HG02759 (cell line): ENCODE data around the gene KIF9.

Experiments used
- ATAC-seq: cut with Tn5 transposase; IDR thresholded peaks from one replicate; pipeline ENCODE4 v1.9.1; 2021; ENCODE audit warnings: mild to moderate bottlenecking, moderate library complexity; ENCODE audit not compliant: unreplicated experiment

Gene KIF9

DNA sequence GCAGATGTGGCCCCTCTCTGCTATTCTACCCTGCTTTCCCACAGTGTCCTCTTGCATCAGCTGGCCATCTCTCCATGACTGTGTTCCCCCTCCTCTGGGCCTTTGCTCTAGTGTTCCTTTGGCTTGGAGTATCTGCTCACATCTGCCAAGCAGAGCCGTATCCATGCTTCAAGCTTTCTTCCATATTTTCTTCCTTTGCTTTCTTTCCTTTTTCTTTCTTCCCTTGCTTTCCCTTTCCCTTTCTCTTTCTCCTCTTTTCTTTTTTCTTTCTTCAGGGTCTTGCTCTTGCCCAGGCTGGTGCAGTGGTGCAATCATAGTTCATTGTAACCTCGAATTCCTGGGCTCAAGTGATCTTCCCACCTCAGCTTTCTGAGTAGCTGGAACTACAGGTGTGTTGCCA, 12.7 kb upstream of the KIF9 start:
- ATAC-seq = no peak

DNA sequence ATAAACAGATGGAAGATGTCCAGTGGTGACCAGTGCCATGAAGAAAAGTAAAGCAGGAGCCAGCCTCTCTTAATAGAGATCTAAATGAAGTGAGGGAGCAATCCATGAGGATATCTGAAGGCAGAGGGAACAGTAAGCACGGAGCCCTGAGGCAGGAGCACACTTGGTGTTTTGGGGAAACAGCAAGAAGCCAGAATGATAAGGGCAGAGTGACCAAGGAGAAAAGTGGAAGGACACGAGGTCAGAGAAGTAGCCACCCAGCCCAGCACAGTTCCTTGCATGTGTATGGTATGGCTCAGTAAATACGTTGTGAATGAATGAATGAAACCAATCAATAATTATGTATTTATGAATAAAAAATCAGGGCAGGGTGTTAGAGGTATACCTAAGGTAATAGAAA, 11.8 kb upstream of the KIF9 start:
- no peak for ATAC-seq

- no peak for ATAC-seq
Observed at GRCh38 chr3:47293822-47294221, 11.2 kb upstream of the KIF9 start.

DNA sequence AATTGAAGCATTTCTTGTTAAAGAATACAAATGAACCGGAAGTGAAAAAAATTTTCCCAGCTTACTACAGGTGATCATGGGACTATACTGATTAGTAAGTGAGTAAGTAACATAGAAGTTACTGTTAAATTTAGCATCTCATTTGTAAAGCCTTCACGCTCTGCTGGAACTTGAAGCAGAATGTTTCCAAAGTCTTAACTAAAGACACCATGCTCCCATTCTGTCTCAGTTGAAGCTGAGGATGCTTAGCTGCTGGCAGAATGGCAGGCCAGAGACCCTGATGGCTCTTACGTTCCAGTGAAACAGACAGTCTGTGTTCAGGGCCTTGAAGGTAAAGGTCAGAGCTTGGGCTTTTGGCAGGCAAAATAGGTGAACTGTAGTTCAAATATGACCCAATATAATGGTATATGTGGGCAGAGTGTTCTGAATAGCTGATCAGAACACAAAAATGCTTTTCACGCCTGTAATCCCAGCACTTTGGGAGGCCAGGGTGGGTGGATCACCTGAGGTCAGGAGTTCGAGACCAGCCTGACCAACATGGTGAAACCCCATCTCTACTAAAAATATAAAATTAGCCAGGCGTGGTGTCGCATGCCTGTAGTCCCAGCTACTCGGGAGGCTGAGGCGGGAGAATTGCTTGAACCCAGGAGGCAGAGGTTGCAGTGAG, 9.3 kb upstream of the KIF9 start:
- peak; percentile 51 for ATAC-seq

DNA sequence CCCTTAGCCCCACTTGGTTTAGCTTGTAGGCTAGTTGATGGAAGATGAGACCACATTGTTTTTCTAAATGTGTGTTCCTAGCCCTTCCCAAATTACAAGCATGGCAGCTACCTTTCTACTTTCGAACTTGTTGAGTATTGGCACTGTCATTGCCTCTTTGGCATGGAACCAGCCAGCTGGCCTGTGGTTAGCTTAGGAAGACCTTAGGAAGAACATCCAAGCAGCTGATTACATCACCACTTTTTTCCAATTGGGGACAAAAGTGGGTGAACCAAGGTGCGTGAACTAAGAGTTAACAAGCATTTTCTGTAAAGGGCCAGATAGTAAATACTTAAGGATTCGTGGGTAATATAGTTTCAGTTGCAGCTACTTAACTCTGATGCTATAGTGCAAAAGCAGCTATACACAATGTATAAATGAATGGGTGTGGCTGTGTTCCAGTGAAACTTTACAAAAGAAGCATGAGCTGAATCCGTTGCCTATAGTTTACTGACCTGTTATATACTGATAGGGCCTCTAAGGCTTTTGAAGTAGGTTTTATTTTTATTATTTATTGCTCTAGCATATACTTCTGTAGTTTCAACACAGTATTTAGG, 8.7 kb upstream of the KIF9 start:
- ATAC-seq = no peak

- no peak for ATAC-seq
Observed at GRCh38 chr3:47288966-47289910, 6.6 kb upstream of the KIF9 start.

- ATAC-seq = no peak
Observed at GRCh38 chr3:47283591-47284364, 1.2 kb upstream of the KIF9 start.

- ATAC-seq = peak; percentile 1
Observed at GRCh38 chr3:47283193-47283537, 566 bp upstream of the KIF9 start.

GRCh38 chr3:47280519-47280918, 2.1 kb downstream of the KIF9 start:
- no peak for ATAC-seq

DNA sequence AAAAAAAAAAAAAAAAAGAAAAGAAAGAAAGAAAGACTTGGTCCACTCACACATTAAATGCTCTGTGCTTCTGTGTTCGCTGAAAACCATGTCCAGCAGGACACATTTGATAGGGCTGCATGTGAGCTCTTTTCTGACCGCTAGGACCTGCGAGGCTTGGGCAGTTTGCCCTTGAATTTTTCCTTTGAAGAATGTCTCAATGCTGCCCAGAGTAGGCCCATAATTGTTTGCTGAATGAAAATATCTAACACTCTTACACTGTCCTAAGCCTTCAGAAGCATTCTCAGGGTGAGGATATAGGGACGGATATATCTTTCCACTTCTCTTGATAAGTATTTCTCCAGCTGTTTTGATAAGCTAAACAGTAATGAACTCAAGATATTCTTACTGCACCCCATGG, 6.0 kb downstream of the KIF9 start:
- ATAC-seq = no peak

DNA sequence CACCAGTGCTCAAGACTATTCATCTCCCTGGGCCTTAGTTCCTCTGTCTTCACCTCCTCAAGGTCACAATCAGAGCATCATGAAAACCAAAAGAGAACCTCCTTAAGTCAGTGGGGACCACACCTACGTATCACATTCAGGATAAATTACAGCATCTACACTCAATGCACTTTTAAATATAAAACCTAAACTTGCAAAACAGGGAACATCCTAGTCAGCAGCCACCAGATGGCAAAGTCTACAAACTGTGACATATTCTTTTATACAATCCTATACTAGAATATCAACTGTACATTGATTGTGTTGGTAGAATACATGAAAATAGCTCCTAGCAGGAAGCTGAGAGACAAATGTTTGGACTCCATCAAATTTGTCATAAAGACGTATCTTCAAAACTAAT, 7.9 kb downstream of the KIF9 start:
- ATAC-seq = no peak

GRCh38 chr3:47273564-47273963, 9.0 kb downstream of the KIF9 start:
- ATAC-seq = no peak

- no peak for ATAC-seq
Observed at GRCh38 chr3:47270526-47270925, 12.1 kb downstream of the KIF9 start.

- ATAC-seq = no peak
Observed at GRCh38 chr3:47267490-47267824, 15.1 kb downstream of the KIF9 start.

- ATAC-seq = peak; percentile 54
Observed at GRCh38 chr3:47266709-47267489, 15.7 kb downstream of the KIF9 start.

DNA sequence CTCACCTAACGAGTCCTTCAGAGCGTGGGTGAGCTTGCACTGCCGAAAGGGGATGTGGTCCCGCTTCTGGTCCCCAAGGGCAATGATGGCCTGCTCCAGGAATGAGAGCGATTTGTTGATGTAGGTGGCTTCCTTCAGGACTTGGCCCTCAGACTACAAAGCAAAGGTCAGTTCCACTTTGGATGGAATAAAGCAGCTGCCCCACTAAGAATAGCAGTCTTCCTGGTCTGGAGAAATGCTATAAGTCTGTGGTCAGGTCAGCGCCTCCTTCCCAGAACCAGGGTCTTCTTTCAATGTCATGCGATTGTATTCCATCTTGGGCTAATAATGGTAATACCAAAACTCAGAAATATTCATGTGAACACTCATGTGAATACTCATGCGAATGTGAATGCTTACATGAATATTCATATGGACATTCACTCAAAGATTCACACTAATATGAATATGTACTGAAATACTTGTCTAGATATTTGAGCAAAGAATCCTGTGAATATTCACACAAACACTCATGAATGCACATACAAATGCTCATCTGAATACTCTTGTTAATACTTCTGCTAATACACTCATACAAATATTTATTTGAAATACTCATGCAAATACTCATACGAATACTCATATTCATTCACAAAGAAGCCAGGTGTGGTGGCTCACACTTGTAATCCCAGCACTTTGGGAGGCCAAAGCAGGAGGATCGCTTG, 16.7 kb downstream of the KIF9 start:
- no peak for ATAC-seq

DNA sequence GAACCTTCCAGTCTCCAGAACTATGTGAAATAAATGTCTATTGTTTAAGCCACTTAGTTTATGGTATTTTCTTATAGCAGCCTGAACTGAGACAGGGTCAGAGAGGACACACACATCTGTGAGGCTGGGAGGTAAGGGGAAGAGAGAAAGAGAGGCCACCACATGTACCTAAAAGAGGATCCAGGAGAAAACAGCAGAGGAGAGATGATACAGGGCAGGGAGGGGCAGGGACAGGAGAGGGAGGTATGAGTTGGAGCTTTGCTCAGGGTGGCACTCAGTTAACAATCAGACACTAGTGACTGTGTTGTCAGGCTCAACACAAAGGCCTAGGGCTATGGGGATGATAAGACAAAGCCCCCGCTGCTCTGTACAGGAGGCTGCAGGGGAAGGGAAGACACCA, 17.6 kb downstream of the KIF9 start:
- ATAC-seq = no peak

GRCh38 chr3:47261301-47261700, 21.3 kb downstream of the KIF9 start:
- no peak for ATAC-seq

GRCh38 chr3:47260605-47261004, 22.0 kb downstream of the KIF9 start:
- no peak for ATAC-seq

DNA sequence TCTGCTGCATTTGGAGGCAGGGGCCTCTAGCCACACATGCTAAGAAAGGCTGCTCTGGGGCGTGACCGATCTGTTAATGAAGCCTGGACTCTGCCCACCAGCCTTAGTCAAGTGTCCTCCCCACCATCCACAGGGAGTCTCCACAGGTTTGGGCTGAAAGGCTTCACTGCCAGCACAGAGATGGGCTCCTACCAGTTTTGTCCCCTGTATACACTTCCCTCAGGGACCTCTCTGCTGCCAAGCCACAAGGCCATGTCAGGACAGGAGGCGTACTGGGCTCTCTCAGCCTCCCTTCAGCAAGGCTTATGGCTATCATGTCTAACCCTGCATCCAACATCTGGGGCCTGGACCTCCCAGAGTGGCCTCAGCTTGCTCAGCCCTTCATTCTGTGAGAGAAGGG, 23.5 kb downstream of the KIF9 start:
- no peak for ATAC-seq
